Aorta (tissue), 5 donors: ENCODE data around the gene HSPA1B. TPM values are rescaled to one million over a fixed set of nuclear protein-coding genes. Genes with fewer than 3 reads are reported as not detected.
A peak's percentile ranks its signal among the peaks of the same experiment; 100 is the strongest.
"Not testable (repeated sequence)": the region's sequence is repeated elsewhere in the genome, so short reads cannot be mapped to it uniquely, and the experiment has no call there.

Experiments used
- ATAC-seq: fragments of 200-7000 bp; cut with Tn5 transposase; one replicate; pipeline ENCODE4 v1.9.1; 2022; ENCODE audit warnings: moderate library complexity; ENCODE audit not compliant: low FRiP score
- DNase-seq, 2 donors: peaks; one replicate each; pipeline ENCODE4 v3.0.0-alpha.2; 2020
- H3K27ac ChIP-seq, 2 donors: one replicate each; pipeline ENCODE4 v1.5.1; 2013; ENCODE audit warnings: low read length in 2 of 2, mild to moderate bottlenecking in 2 of 2, moderate library complexity in 2 of 2, control low read depth in 1 of 2, inconsistent platforms in 1 of 2, low read depth in 1 of 2
- H3K27me3 ChIP-seq, 2 donors: one replicate each; pipeline ENCODE4 v1.6.1; 2013; ENCODE audit warnings: control low read depth in 1 of 2, low read length in 1 of 2, mild to moderate bottlenecking in 1 of 2, moderate library complexity in 1 of 2; ENCODE audit not compliant: insufficient read depth in 2 of 2, control insufficient read depth in 1 of 2
- H3K36me3 ChIP-seq, 2 donors: one replicate each; pipeline ENCODE4 v1.6.1; 2013; ENCODE audit warnings: control low read depth in 1 of 2, low read length in 1 of 2, mild to moderate bottlenecking in 1 of 2; ENCODE audit not compliant: insufficient read depth in 2 of 2, control insufficient read depth in 1 of 2
- H3K4me1 ChIP-seq, 2 donors: one replicate each; pipeline ENCODE4 v1.6.1; 2013; ENCODE audit warnings: low read length in 2 of 2, control low read depth in 1 of 2, mild to moderate bottlenecking in 1 of 2, moderate library complexity in 1 of 2; ENCODE audit not compliant: insufficient read depth in 2 of 2, control insufficient read depth in 1 of 2
- H3K4me3 ChIP-seq, 2 donors: one replicate each; pipeline ENCODE4 v1.5.1; 2013; ENCODE audit warnings: low read length in 2 of 2, control low read depth in 1 of 2, mild to moderate bottlenecking in 1 of 2
- H3K9me3 ChIP-seq: one replicate; pipeline ENCODE4 v1.6.1; 2013; ENCODE audit warnings: mild to moderate bottlenecking, low read length; ENCODE audit not compliant: control insufficient read depth
- WGBS, 2 donors: extraction: QIAGEN DNeasy Blood & Tissue Kit; methylation state at CpG; one replicate each; pipeline ENCODE4 v1.1.7; 2013; 5-methylcytosine and 5-hydroxymethylcytosine counted together
- intact Hi-C, 2 donors: fragments of 100-400 bp; cut with DNase I; formaldehyde crosslinking; loops; one replicate each; pipeline versions ENCODE4 v1.14.2 to v1.15.0; 2022
- polyA plus RNA-seq, 2 donors: library from polyadenylated mRNA; stranded (reverse); fragments of 200-250 nt; gene quantifications; one replicate each; pipeline ENCODE4 v1.2.3, GENCODE V29; 2013
- total RNA-seq, 2 donors: library from RNA; stranded (reverse); fragmentation: NEBNext Ultra II Directional; extraction: Animal tissue kit (Norgen Biotek cat#: 25700); gene quantifications; one replicate each; pipeline ENCODE4 v1.2.1, GENCODE V29; 2021
- donor health status: healthy with polysubstance abuse.
- donor health status: Bipolar disorder and iron deficiency.
- donor health status: DM: no; HTN: no; CAD: no.
- donor health status: DM: no; HTN: no; CAD: no.
- donor health status: DM: yes; HTN: yes; CAD: no.

The HSPA1B gene
- total and polyA plus RNA-seq, 4 donors = 23.2 to 332 (median 108) TPM

GRCh38 chr6:31811645-31812044, 15.9 kb upstream of the HSPA1B start:
- WGBS, 2 donors = 92 to 94% methylated on average over 12 of the region's 12 CpGs
- DNase-seq = no peak
- Histone ChIP-seq H3K36me3 (no peaks in the 10 kb centered on the region), H3K9me3 (no peaks in the 10 kb centered on the region), H3K27ac (no peak overlapping the region), H3K4me1 (peaks cover 0 to 4% of the 10 kb centered on the region in 2 donors), H3K4me3 (no peak overlapping the region), H3K27me3 (no peaks in the 10 kb centered on the region)
- intact Hi-C loops = no loop called here
- ATAC-seq = no peak

GRCh38 chr6:31813465-31813849, 14.1 kb upstream of the HSPA1B start:
- Histone ChIP-seq H3K9me3 (no peaks in the 10 kb centered on the region), H3K36me3 (no peaks in the 10 kb centered on the region), H3K27me3 (no peaks in the 10 kb centered on the region), H3K4me3 (no peak overlapping the region), H3K4me1 (peaks cover 0 to 4% of the 10 kb centered on the region in 2 donors), H3K27ac (peak overlapping the region in 1 of 2 donors; percentile 81)
- WGBS, 2 donors = 92 to 95% methylated on average over 7 of the region's 7 CpGs
- DNase-seq (peak in 1 of 2 donors; percentile 51), ATAC-seq (no peak)
- intact Hi-C loops = no loop called here

- peaks cover 0 to 4% of the 10 kb centered on the region in 2 donors for H3K4me1 ChIP-seq
- intact Hi-C loops = no loop called here
- peak overlapping the region; percentile 65 to 90 for H3K27ac ChIP-seq
- ATAC-seq = peak; percentile 87
- H3K9me3 ChIP-seq = no peaks in the 10 kb centered on the region
- no peaks in the 10 kb centered on the region for H3K27me3 ChIP-seq
- peak overlapping the region; percentile 27 to 36 for H3K4me3 ChIP-seq
- no peaks in the 10 kb centered on the region for H3K36me3 ChIP-seq
- 0% methylated on average over 13 of the region's 13 CpGs for WGBS, 2 donors
- DNase-seq = peak; percentile 98
Measured at GRCh38 chr6:31814677-31815024, 12.9 kb upstream of the HSPA1B start.

DNA sequence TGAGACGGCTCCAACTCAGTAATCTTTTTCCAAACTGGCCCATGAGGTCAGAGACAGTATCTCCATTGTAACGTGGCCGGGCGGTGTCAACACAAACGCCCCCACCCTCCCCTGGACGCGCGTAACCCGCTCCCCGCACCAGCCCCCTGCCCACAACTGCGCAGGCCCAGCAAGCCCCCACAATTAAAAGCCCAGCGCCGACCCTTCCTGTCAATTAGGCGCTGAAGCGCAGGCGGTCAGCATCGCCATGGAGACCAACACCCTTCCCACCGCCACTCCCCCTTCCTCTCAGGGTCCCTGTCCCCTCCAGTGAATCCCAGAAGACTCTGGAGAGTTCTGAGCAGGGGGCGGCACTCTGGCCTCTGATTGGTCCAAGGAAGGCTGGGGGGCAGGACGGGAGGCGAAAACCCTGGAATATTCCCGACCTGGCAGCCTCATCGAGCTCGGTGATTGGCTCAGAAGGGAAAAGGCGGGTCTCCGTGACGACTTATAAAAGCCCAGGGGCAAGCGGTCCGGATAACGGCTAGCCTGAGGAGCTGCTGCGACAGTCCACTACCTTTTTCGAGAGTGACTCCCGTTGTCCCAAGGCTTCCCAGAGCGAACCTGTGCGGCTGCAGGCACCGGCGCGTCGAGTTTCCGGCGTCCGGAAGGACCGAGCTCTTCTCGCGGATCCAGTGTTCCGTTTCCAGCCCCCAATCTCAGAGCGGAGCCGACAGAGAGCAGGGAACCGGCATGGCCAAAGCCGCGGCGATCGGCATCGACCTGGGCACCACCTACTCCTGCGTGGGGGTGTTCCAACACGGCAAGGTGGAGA, 12.3 kb upstream of the HSPA1B start, which contains the start of the genes HSPA1A and HSPA1L:
TSS of gene HSPA1A (plus strand) at position 519 of the 814 bp plus-strand sequence. CDS start at position 733, 214 bp downstream.
TSS of gene HSPA1L (minus strand) at position 259 of the 814 bp plus-strand sequence. CDS start 3,311 bp downstream, outside the sequence.
- peak within 1 kb of the TSS; percentile 36 to 39 for H3K4me3 ChIP-seq
- H3K36me3 ChIP-seq = no peaks in the 10 kb centered on the region
- DNase-seq (peak; percentile 98), ATAC-seq (peak; percentile 90)
- H3K27ac ChIP-seq = peak within 1 kb of the TSS; percentile 78 to 99
- no peaks in the 10 kb centered on the region for H3K27me3 ChIP-seq
- WGBS, 2 donors = 1% methylated on average over 56 of the region's 56 CpGs
- intact Hi-C loops = no loop called here
- peaks cover 0 to 4% of the 10 kb centered on the region in 2 donors for H3K4me1 ChIP-seq
- no peaks in the 10 kb centered on the region for H3K9me3 ChIP-seq

- WGBS, 2 donors = 35 to 54% methylated on average over 15 of the region's 37 CpGs
- H3K4me1 ChIP-seq, H3K36me3 ChIP-seq, H3K27ac ChIP-seq, ATAC-seq, H3K27me3 ChIP-seq, intact Hi-C loops, H3K9me3 ChIP-seq: not testable (repeated sequence)
- DNase-seq = peak in 1 of 2 donors; percentile 64
- H3K4me3 ChIP-seq = peak overlapping the region; percentile 41 to 49
Measured at GRCh38 chr6:31817133-31817928, 10.2 kb upstream of the HSPA1B start.

GRCh38 chr6:31817929-31818511, 9.5 kb upstream of the HSPA1B start:
- intact Hi-C loops, H3K27ac ChIP-seq, ATAC-seq, H3K36me3 ChIP-seq, H3K27me3 ChIP-seq, H3K9me3 ChIP-seq, H3K4me1 ChIP-seq: not testable (repeated sequence)
- DNase-seq = peak; percentile 31 to 40
- H3K4me3 ChIP-seq = peak overlapping the region; percentile 41 to 49
- WGBS, 2 donors = 28 to 40% methylated on average over 8 of the region's 8 CpGs

DNA sequence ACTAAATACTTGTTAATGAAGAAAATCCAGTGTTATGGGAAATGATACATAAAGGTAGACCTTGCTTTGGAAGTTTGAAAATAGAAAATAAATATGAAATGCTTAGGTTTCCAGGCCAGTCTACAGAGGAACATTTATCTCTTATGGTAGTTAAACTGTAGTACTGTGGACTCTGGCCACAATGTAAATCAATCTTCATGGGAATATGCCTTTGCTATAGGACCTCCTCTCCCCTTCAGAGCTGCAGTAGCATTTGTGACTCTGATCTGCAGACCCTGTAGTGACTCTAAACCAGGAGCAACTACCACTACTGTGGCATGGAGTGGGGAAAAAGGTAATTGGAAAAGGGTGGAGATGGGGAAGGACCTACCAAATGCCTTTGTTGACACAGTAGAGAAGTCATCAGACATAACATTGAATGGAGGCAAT, 7.7 kb upstream of the HSPA1B start:
- Histone ChIP-seq H3K9me3 (no peaks in the 10 kb centered on the region), H3K27me3 (no peaks in the 10 kb centered on the region), H3K36me3 (no peaks in the 10 kb centered on the region), H3K4me3 (no peak overlapping the region), H3K4me1 (no peaks in the 10 kb centered on the region), H3K27ac (peak overlapping the region in 1 of 2 donors; percentile 50)
- ATAC-seq = no peak
- intact Hi-C loops = no loop called here
- DNase-seq = no peak

DNA sequence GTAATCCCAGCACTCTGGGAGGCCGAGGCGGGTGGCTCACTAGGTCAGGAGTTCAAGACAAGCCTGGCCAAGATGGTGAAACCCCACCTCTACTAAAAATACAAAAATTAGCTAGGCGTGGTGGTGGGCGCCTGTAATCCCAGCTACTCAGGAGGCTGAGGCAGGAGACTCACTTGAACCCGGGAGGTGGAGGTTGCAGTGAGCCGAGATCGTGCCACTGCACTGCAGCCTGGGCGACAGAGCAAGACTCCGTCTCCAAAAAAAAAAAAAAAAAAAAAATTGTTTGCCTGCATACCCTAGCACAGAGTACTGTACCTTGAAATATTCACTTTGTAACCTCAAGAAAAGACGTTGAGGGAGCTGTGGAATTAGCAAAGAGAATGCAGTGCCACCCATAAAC, 7.1 kb upstream of the HSPA1B start:
- H3K9me3 ChIP-seq, intact Hi-C loops, H3K4me3 ChIP-seq, H3K27me3 ChIP-seq, H3K36me3 ChIP-seq, H3K4me1 ChIP-seq, ATAC-seq: not testable (repeated sequence)
- 84 to 92% methylated on average over 10 of the region's 10 CpGs for WGBS, 2 donors
- peak; percentile 44 to 63 for DNase-seq
- H3K27ac ChIP-seq = peak overlapping the region; percentile 50 to 53
